RWPE2 (cell line): Measurements from ENCODE around the gene SIRT2.
"Not testable (repeated sequence)": the region's sequence is repeated elsewhere in the genome, so short reads cannot be mapped to it uniquely, and the experiment has no call there.

Source experiments
- ATAC-seq: fragments of 200-7000 bp; cut with Tn5 transposase; 3 replicates; pipeline ENCODE4 v1.9.1; 2021; ENCODE audit warnings: low read depth
- DNase-seq: peaks from one replicate; pipeline ENCODE4 v3.0.0-alpha.2; 2020; ENCODE audit warnings: low spot score
- H3K27ac ChIP-seq: fragments of 450-650 bp; 2 replicates; pipeline ENCODE4 v1.5.1; 2017; ENCODE audit warnings: mild to moderate bottlenecking; ENCODE audit not compliant: poor library complexity, severe bottlenecking
- H3K27me3 ChIP-seq: fragments of 250-450 bp; sonication (Bioruptor Pico); 2 replicates; pipeline ENCODE4 v1.5.1; 2021; ENCODE audit warnings: mild to moderate bottlenecking, moderate library complexity; ENCODE audit not compliant: insufficient read depth, poor library complexity, severe bottlenecking
- H3K36me3 ChIP-seq: fragments of 250-450 bp; sonication (Bioruptor Pico); 2 replicates; pipeline ENCODE4 v1.5.1; 2020; ENCODE audit warnings: low read depth, mild to moderate bottlenecking, moderate library complexity
- H3K4me1 ChIP-seq: fragments of 250-450 bp; sonication (Bioruptor Pico); 2 replicates; pipeline ENCODE4 v1.5.1; 2021; ENCODE audit warnings: mild to moderate bottlenecking, moderate library complexity; ENCODE audit not compliant: insufficient read depth, poor library complexity, severe bottlenecking
- H3K4me3 ChIP-seq: fragments of 250-450 bp; sonication (Bioruptor Pico); 2 replicates; pipeline ENCODE4 v1.5.1; 2021; ENCODE audit warnings: mild to moderate bottlenecking, moderate library complexity; ENCODE audit not compliant: severe bottlenecking
- H3K9me3 ChIP-seq: fragments of 250-450 bp; sonication (Bioruptor Pico); 2 replicates; pipeline ENCODE4 v1.5.1; 2021; ENCODE audit warnings: mild to moderate bottlenecking, moderate library complexity; ENCODE audit not compliant: severe bottlenecking
- TF ChIP-seq, protein P1 (sequence below): fragments of 450-650 bp; IDR thresholded peaks from one replicate; pipeline ENCODE4 v1.5.1; 2017; ENCODE audit warnings: mild to moderate bottlenecking, moderate library complexity; ENCODE audit not compliant: poor library complexity, severe bottlenecking

Gene SIRT2

DNA sequence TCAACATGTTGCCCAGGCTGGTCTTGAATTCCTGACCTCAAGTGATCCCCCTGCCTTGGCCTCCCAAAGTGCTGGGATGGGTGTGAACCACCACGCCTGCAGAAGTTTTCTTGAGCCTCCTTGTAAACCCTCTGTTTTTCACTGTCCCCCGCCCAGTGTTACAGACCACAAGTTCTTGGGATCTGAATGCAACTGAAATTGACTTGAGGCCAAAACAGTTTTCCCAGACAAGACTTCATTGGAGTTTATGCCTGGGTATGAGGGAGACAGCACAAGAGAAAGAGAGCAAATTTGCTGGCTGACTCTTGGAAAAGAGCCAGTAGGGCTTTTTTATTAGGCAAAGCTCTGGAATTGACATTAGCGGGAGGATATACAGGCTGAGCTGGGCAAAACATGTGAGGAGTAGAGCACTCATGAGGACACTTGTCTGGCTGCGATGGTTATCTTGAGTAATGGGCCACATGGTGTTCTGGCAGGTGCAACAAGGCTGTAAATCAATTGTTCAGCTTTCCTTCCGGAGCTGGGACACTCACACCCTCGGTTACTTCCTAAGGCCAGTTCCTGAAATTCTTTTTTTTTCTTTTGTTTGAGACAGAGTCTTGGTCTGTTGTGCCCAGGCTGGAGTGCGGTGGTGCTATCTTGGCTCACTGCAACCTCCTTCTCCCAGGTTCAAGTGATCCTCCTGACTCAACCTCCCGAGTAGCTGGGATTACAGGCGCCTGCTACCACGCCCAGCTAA is 36.9 kb downstream of the SIRT2 start:
- no peaks in the 10 kb centered on the region for H3K27me3 ChIP-seq
- peak overlapping the region; percentile 8 for H3K27ac ChIP-seq
- DNase-seq (no peak), ATAC-seq (peak; percentile 55)
- TF ChIP-seq, protein P1, sequence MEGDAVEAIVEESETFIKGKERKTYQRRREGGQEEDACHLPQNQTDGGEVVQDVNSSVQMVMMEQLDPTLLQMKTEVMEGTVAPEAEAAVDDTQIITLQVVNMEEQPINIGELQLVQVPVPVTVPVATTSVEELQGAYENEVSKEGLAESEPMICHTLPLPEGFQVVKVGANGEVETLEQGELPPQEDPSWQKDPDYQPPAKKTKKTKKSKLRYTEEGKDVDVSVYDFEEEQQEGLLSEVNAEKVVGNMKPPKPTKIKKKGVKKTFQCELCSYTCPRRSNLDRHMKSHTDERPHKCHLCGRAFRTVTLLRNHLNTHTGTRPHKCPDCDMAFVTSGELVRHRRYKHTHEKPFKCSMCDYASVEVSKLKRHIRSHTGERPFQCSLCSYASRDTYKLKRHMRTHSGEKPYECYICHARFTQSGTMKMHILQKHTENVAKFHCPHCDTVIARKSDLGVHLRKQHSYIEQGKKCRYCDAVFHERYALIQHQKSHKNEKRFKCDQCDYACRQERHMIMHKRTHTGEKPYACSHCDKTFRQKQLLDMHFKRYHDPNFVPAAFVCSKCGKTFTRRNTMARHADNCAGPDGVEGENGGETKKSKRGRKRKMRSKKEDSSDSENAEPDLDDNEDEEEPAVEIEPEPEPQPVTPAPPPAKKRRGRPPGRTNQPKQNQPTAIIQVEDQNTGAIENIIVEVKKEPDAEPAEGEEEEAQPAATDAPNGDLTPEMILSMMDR = no peak
- H3K36me3 ChIP-seq = no peaks in the 10 kb centered on the region
- H3K9me3 ChIP-seq = no peaks in the 10 kb centered on the region
- peaks cover 2% of the 10 kb centered on the region for H3K4me1 ChIP-seq
- H3K4me3 ChIP-seq = no peak overlapping the region

DNA sequence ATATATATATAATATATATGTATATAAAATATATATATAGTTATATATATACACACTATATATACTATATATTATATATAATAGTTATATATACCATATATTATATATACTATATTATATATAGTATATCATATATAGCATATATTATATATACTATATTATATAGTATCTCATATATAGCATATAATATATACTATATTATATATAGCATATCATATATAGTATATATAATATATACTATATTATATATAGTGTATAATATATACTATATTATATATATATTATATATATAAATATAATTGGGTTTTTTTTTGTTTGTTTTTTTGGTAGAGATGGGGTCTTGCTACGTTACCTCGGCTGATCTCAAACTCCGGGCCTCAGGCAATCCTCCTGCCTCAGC is 38.0 kb downstream of the SIRT2 start:
- H3K4me3 ChIP-seq = no peak overlapping the region

DNA sequence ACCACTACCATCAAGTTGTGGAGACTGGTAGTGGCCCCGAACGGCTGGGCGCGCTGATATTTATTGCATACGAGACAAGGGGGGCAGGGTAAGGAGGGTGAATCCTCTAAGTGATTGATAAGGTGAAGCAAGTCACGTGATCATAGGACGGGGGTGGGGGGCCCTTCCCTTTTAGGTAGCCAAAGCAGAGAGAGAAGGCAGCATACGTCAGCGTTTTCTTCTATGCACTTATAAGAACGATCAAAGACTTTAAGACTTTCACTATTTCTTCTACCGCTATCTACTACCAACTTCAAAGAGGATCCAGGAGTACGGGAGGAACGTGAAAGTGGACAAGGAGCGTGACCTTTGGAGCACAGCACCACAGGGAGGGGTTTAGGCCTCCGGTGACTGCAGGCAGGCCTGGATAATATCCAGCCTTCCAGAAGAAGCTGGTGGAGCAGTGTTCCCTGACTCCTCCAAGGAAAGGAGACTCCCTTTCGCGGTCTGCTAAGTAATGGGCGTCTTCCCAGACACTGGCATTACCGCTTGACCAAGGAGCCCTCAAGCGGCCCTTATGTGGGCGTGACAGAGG is 39.7 kb downstream of the SIRT2 start:
- not testable (repeated sequence) for DNase-seq, H3K36me3 ChIP-seq, H3K4me3 ChIP-seq, H3K4me1 ChIP-seq, ATAC-seq, H3K27ac ChIP-seq, H3K27me3 ChIP-seq, H3K9me3 ChIP-seq

More for the DNA sequence above, 38.0 kb downstream of the SIRT2 start:
- DNase-seq = no peak
- Histone ChIP-seq H3K27me3 (no peaks in the 10 kb centered on the region), H3K27ac (no peak overlapping the region), H3K36me3 (no peaks in the 10 kb centered on the region), H3K4me1 (peaks cover 2% of the 10 kb centered on the region), H3K9me3 (no peaks in the 10 kb centered on the region)
- TF ChIP-seq, protein P1 = no peak
- ATAC-seq = no peak

DNA sequence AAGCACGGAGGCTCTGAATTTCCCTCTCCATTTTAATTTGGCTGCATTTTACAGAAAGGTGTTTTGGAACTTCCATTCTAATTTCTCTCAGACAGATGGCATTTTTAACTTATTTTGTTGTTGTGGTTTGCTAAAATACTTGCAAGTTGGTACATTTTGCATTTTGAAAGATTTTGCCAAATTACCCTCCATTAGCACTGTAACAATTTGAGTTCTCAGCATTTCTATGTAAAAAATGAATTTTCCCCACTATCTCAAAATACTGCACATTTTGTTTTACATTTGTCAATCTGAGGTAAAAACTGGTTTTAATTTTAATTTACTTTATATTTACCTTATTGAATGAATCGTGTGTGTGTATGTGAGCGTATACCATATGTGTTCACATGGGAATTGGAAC is 42.6 kb downstream of the SIRT2 start:
- Histone ChIP-seq H3K4me3 (no peak overlapping the region), H3K4me1 (no peaks in the 10 kb centered on the region), H3K27me3 (no peaks in the 10 kb centered on the region), H3K9me3 (no peaks in the 10 kb centered on the region), H3K36me3 (no peaks in the 10 kb centered on the region), H3K27ac (no peak overlapping the region)
- DNase-seq (no peak), ATAC-seq (no peak)
- TF ChIP-seq, protein P1 = no peak

DNA sequence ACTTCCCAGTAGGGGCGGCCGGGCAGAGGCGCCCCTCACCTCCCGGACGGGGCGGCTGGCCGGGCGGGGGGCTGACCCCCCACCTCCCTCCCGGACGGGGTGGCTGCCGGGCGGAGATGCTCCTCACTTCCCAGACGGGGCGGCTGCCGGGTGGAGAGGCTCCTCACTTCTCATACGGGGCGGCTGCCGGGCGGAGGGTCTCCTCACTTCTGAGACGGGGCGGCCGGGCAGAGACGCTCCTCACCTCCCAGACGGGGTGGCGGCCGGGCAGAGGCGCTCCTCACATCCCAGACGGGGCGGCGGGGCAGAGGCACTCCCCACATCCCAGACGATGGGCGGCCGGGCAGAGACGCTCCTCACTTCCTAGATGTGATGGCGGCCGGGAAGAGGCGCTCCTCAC is 43.7 kb downstream of the SIRT2 start:
- H3K27me3 ChIP-seq, ATAC-seq, H3K27ac ChIP-seq: not testable (repeated sequence)

DNA sequence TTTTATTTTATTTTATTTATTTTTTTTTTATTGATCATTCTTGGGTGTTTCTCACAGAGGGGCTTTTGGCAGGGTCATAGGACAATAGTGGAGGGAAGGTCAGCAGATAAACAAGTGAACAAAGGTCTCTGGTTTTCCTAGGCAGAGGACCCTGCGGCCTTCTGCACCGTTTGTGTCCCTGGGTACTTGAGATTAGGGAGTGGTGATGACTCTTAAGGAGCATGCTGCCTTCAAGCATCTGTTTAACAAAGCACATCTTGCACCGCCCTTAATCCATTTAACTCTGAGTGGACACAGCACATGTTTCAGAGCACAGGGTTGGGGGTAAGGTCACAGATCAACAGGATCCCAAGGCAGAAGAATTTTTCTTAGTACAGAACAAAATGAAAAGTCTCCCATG is 44.5 kb downstream of the SIRT2 start:
- H3K27ac ChIP-seq, ATAC-seq, H3K4me1 ChIP-seq, H3K4me3 ChIP-seq, H3K9me3 ChIP-seq, DNase-seq, H3K36me3 ChIP-seq, H3K27me3 ChIP-seq: not testable (repeated sequence)

More for the DNA sequence above, 43.7 kb downstream of the SIRT2 start:
- DNase-seq, H3K9me3 ChIP-seq, H3K36me3 ChIP-seq, H3K4me1 ChIP-seq, H3K4me3 ChIP-seq: not testable (repeated sequence)
